Measurements from ENCODE around the gene PAX3.

PAX3 gene

DNA sequence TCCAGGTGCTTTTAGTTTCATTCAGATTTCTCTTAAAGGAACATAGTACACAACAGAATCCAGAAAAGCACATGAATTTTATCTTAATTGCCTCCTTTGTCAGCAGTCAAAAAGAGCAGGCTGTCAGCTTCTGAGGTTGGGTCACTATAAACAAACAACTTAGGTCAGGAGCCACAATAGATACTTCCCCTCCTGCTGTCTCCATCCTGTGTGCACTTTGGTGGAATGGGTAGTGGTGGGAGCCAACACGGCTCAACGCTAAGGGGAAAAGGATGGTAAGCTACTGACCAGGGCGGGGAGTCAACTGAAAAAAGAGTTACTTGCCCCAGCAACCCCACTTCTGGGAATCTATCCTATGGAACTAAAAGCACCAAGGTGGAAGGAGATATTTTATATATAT lies 121.9 kb downstream of the PAX3 start:
- no peaks in the 10 kb centered on the region for H3K36me3 ChIP-seq
- intact Hi-C loops (cut with DNase I; ENCODE audit: low total_unique reads), result no loop called here
- no peaks in the 10 kb centered on the region for H3K27me3 ChIP-seq
- no peaks in the 10 kb centered on the region for H3K9me3 ChIP-seq
- TF ChIP-seq, protein P1, sequence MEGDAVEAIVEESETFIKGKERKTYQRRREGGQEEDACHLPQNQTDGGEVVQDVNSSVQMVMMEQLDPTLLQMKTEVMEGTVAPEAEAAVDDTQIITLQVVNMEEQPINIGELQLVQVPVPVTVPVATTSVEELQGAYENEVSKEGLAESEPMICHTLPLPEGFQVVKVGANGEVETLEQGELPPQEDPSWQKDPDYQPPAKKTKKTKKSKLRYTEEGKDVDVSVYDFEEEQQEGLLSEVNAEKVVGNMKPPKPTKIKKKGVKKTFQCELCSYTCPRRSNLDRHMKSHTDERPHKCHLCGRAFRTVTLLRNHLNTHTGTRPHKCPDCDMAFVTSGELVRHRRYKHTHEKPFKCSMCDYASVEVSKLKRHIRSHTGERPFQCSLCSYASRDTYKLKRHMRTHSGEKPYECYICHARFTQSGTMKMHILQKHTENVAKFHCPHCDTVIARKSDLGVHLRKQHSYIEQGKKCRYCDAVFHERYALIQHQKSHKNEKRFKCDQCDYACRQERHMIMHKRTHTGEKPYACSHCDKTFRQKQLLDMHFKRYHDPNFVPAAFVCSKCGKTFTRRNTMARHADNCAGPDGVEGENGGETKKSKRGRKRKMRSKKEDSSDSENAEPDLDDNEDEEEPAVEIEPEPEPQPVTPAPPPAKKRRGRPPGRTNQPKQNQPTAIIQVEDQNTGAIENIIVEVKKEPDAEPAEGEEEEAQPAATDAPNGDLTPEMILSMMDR (IDR thresholded peaks at IDR 0.05), result no peak
- no peak overlapping the region for H3K4me3 ChIP-seq
- no peak for DNase-seq
- H3K27ac ChIP-seq, result no peak overlapping the region
- H3K4me1 ChIP-seq, result no peaks in the 10 kb centered on the region

DNA sequence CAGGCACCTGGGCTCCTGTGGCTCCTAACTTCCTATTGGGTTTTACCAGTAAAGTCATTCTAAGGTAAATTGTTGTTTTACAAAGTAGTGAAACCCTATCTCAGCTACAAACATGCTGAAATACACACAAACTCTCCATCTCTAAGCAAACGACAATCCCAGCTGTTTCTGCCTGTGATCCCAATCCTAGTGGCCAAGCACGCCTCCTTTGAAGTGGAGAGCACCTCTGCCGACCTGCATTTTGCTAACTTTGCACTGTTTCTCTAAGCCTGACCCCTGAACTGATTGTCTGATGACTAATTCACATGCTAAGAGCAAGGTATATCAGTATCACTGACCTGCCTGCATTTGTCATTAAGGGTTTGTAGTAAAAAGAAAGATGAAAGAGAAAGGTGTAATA lies 124.3 kb downstream of the PAX3 start:
- TF ChIP-seq, protein P1 (IDR thresholded peaks at IDR 0.05), result no peak
- DNase-seq, result no peak
- no peaks in the 10 kb centered on the region for H3K4me1 ChIP-seq
- H3K27ac ChIP-seq, result no peak overlapping the region
- intact Hi-C loops (cut with DNase I; ENCODE audit: low total_unique reads), result no loop called here
- H3K36me3 ChIP-seq, result no peaks in the 10 kb centered on the region
- no peaks in the 10 kb centered on the region for H3K9me3 ChIP-seq
- H3K27me3 ChIP-seq, result no peaks in the 10 kb centered on the region
- H3K4me3 ChIP-seq, result no peak overlapping the region

DNA sequence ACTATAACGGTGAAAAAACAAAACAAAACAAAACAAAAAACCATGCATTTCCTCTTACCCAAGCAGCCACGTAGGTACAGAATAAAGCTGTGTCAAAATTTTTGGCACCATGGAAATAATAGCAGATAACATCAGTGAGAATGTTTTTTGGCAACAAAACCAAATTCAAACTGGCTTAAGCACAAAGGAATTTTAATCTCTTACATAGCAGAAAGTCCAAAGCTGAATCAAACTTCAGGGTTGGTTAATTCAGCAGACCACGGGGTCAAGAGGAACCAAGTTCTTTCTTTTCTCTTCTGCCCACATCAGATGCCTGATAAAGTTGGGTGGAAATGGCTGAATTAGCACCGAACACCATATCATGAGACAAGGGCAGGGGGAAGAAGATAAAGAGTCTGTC lies 129.5 kb downstream of the PAX3 start:
- no peak for DNase-seq
- Histone ChIP-seq H3K4me1 (no peaks in the 10 kb centered on the region), H3K4me3 (no peak overlapping the region), H3K27ac (no peak overlapping the region), H3K36me3 (no peaks in the 10 kb centered on the region), H3K27me3 (no peaks in the 10 kb centered on the region), H3K9me3 (no peaks in the 10 kb centered on the region)
- TF ChIP-seq, protein P1 (IDR thresholded peaks at IDR 0.05), result no peak
- intact Hi-C loops (cut with DNase I; ENCODE audit: low total_unique reads), result no loop called here

DNA sequence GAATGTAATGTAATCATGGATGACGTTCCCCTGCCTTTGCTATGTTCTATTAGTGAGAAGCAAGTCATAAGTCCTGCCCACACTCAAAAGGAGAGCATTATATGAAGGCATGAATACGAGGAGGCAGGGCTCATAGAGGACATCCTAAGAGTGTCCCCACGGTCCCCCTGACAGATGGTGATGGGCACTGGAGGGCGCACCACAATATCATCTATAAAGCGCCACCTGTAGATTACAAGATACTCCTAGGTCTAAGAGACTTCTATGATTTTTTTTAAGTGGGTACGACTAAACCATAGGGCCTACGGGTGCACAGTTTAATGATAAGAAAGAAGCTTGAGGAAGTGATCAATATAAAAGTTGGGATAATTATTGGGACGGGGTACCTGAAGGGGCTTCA lies 131.0 kb downstream of the PAX3 start:
- H3K4me3 ChIP-seq, result no peak overlapping the region
- no peaks in the 10 kb centered on the region for H3K36me3 ChIP-seq
- H3K27me3 ChIP-seq, result no peaks in the 10 kb centered on the region
- no peak for DNase-seq
- H3K9me3 ChIP-seq, result no peaks in the 10 kb centered on the region
- TF ChIP-seq, protein P1 (IDR thresholded peaks at IDR 0.05), result no peak
- no peak overlapping the region for H3K27ac ChIP-seq
- H3K4me1 ChIP-seq, result no peaks in the 10 kb centered on the region
- intact Hi-C loops (cut with DNase I; ENCODE audit: low total_unique reads), result no loop called here

DNA sequence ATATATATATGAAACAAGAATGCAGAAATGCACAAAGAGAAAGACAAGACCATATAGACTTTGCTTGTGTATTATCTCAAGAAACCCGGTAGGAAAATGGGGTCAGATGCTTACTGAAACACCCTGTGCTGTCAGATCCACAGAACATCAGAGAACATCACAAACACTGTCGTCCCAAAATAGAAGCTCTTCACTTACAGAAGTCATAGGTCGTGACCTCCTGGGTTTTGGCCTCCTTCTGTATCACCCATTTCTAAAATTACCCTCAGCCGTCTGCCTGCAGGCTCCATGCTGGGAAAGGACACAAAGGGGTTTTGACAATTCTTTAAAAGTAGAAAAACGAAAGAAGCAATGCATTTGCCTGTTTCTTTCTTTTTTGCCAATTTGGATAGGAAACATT lies 137.9 kb downstream of the PAX3 start:
- DNase-seq, result no peak
- intact Hi-C loops (cut with DNase I; ENCODE audit: low total_unique reads), result no loop called here
- no peak overlapping the region for H3K4me3 ChIP-seq
- H3K27me3 ChIP-seq, result no peaks in the 10 kb centered on the region
- no peak overlapping the region for H3K27ac ChIP-seq
- no peaks in the 10 kb centered on the region for H3K36me3 ChIP-seq
- H3K9me3 ChIP-seq, result no peaks in the 10 kb centered on the region
- TF ChIP-seq, protein P1 (IDR thresholded peaks at IDR 0.05), result no peak
- no peaks in the 10 kb centered on the region for H3K4me1 ChIP-seq

DNA sequence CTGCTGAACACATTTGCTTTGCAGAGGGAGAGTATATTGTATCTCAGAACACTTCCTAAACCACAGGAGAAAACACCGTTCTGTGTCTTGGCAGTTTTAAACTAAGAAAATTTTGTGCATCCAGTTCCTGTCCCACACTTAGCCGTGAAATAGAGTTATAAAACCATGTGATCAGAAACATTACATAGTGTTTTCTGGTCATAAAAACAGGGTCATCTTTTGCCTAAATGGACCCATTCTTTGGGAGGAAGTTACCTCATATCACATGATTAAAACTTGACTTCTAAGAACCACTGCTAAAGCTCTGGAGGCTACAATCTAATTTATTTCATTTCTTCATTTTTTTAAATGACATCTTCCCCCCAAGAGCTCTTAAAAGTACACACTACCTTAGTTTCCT lies 138.7 kb downstream of the PAX3 start:
- Histone ChIP-seq H3K9me3 (no peaks in the 10 kb centered on the region), H3K27me3 (no peaks in the 10 kb centered on the region), H3K36me3 (no peaks in the 10 kb centered on the region), H3K4me1 (no peaks in the 10 kb centered on the region), H3K27ac (no peak overlapping the region), H3K4me3 (no peak overlapping the region)
- intact Hi-C loops (cut with DNase I; ENCODE audit: low total_unique reads), result no loop called here
- DNase-seq, result no peak
- TF ChIP-seq, protein P1 (IDR thresholded peaks at IDR 0.05), result no peak

All from tibial artery (tissue), 4 donors.